B cell (primary cell): Measurements from ENCODE around the gene EFNA5. TPM values are rescaled to one million over a fixed set of nuclear protein-coding genes. Genes with fewer than 3 reads are reported as not detected.

Experiments
- ATAC-seq: fragments of 200-7000 bp; cut with Tn5 transposase; one replicate; pipeline ENCODE4 v1.10.0; 2021; ENCODE audit warnings: low read depth, mild to moderate bottlenecking, moderate number of reproducible peaks, moderate library complexity
- CTCF ChIA-PET: fragments of 350-600 bp; sonication (Branson Sonifier 250); formaldehyde crosslinking; loops from one replicate; lab custom pipeline; 2021; ENCODE audit warnings: antibody characterized with exemption, inconsistent platforms; lab: Charles Lee
- POLR2A ChIA-PET: fragments of 350-600 bp; sonication (Branson Sonifier 250); formaldehyde crosslinking; loops from one replicate; lab custom pipeline; 2021; ENCODE audit warnings: antibody characterized with exemption; lab: Charles Lee
- DNase-seq: peaks from one replicate; pipeline ENCODE4 v3.0.0; 2013
- H2AFZ ChIP-seq: 2 replicates; pipeline ENCODE4 v1.6.1; 2012; ENCODE audit warnings: mild to moderate bottlenecking, low read depth, low read length; ENCODE audit not compliant: insufficient read depth, poor library complexity, severe bottlenecking
- H3K27ac ChIP-seq, 2 donors: 1 replicate in 1 of 2; 2 replicates in 1 of 2; pipeline ENCODE4 v1.5.1; 2012 to 2013; ENCODE audit warnings: low read length in 2 of 2, mild to moderate bottlenecking in 2 of 2, moderate library complexity in 1 of 2
- H3K27me3 ChIP-seq, 4 experiments: fragments of 200-600 bp in 1 of 4; sonication (generic) in 1 of 4; replicated peaks in 1 of 4; 1 replicate in 2 of 4; 2 replicates in 2 of 4; pipeline versions ENCODE4 v1.6.1 to v1.7.0; 2013 to 2016; ENCODE audit warnings: low read length in 3 of 4, mild to moderate bottlenecking in 2 of 4, mixed read lengths in 1 of 4, moderate library complexity in 1 of 4; ENCODE audit not compliant: insufficient read depth in 4 of 4, control insufficient read depth in 3 of 4; ENCODE audit errors: control extremely low read depth in 1 of 4
- H3K36me3 ChIP-seq, 2 experiments: replicated peaks in 1 of 2; 1 replicate in 1 of 2; 2 replicates in 1 of 2; pipeline versions ENCODE4 v1.6.1 to v1.7.1; 2013; ENCODE audit warnings: low read length in 1 of 2; ENCODE audit not compliant: insufficient read depth in 2 of 2, control insufficient read depth in 1 of 2; ENCODE audit errors: control extremely low read depth in 1 of 2, extremely low read depth in 1 of 2
- H3K4me1 ChIP-seq, 2 donors: fragments of 200-600 bp in 1 of 2; sonication (generic) in 1 of 2; 1 replicate in 1 of 2; 2 replicates in 1 of 2; pipeline versions ENCODE4 v1.5.1 to v1.6.1; 2013 to 2017; ENCODE audit warnings: low read length in 2 of 2; ENCODE audit not compliant: control insufficient read depth in 2 of 2, insufficient read depth in 2 of 2
- H3K4me2 ChIP-seq: replicated peaks from 2 replicates; pipeline ENCODE3; 2012; ENCODE audit warnings: mild to moderate bottlenecking, low read depth, low read length; ENCODE audit not compliant: poor library complexity, severe bottlenecking
- H3K4me3 ChIP-seq, 5 experiments: fragments of 200-600 bp in 1 of 5; sonication (generic) in 1 of 5; 1 replicate in 3 of 5; 2 replicates in 2 of 5; pipeline versions ENCODE4 v1.5.1 to v1.7.0; 2011 to 2016; ENCODE audit warnings: low read length in 4 of 5, mild to moderate bottlenecking in 4 of 5, low read depth in 2 of 5, control low read depth in 1 of 5, moderate library complexity in 1 of 5; ENCODE audit not compliant: insufficient read depth in 1 of 5; ENCODE audit errors: control extremely low read depth in 1 of 5, extremely low read depth in 1 of 5
- H3K79me2 ChIP-seq: fragments of 200-600 bp; sonication (generic); one replicate; pipeline ENCODE4 v1.6.0; 2016; ENCODE audit warnings: low read length; ENCODE audit not compliant: control insufficient read depth, insufficient read depth
- H3K9ac ChIP-seq: fragments of 200-600 bp; sonication (generic); 2 replicates; pipeline ENCODE4 v1.6.1; 2017; ENCODE audit warnings: mild to moderate bottlenecking, low read length, moderate library complexity
- H3K9me3 ChIP-seq, 3 donors: one replicate each; pipeline versions ENCODE4 v1.6.1 to v1.7.1; 2013; ENCODE audit warnings: low read length in 2 of 3; ENCODE audit not compliant: control insufficient read depth in 2 of 3, insufficient read depth in 1 of 3; ENCODE audit errors: control extremely low read depth in 1 of 3
- H4K20me1 ChIP-seq: 2 replicates; pipeline ENCODE4 v1.6.0; 2012; ENCODE audit warnings: mild to moderate bottlenecking, low read length; ENCODE audit not compliant: insufficient read depth, control insufficient read depth, poor library complexity, severe bottlenecking
- H3K27ac Mint-ChIP-seq: one replicate; pipeline ENCODE4 v1.8.0; 2021; ENCODE audit warnings: mixed read lengths
- H3K27me3 Mint-ChIP-seq: one replicate; pipeline ENCODE4 v1.8.0; 2021; ENCODE audit warnings: mixed read lengths
- H3K4me1 Mint-ChIP-seq: one replicate; pipeline ENCODE4 v1.8.0; 2021; ENCODE audit warnings: mixed read lengths
- H3K4me3 Mint-ChIP-seq: one replicate; pipeline ENCODE4 v1.8.0; 2021; ENCODE audit warnings: mixed read lengths
- H3K9me3 Mint-ChIP-seq: one replicate; pipeline ENCODE4 v1.8.0; 2022; ENCODE audit warnings: mixed read lengths; ENCODE audit not compliant: insufficient read depth
- EZH2 ChIP-seq: IDR thresholded peaks from 2 replicates; pipeline ENCODE4 v1.6.1; 2012; ENCODE audit warnings: borderline replicate concordance, low read depth, mild to moderate bottlenecking, moderate library complexity, low read length; ENCODE audit not compliant: insufficient read depth, poor library complexity, severe bottlenecking
- WGBS: methylation state at CpG from one replicate; pipeline ENCODE4 v1.1.5; 2013; ENCODE audit warnings: missing lambda C conversion rate; ENCODE audit not compliant: insufficient coverage; 5-methylcytosine and 5-hydroxymethylcytosine counted together
- intact Hi-C: fragments of 100-400 bp; cut with micrococcal nuclease; formaldehyde crosslinking; loops from one replicate; pipeline ENCODE4 v1.10.0; 2022
- polyA plus RNA-seq: library from polyadenylated mRNA; depleted of rRNA; stranded (reverse); fragments of >200 nt; gene quantifications from 2 replicates; pipeline ENCODE4 v1.2.3, GENCODE V29; 2012
- total RNA-seq, 2 donors: library from RNA; stranded (reverse); fragments of 120-200 nt in 1 of 2; gene quantifications; 1 replicate in 1 of 2; 2 replicates in 1 of 2; pipeline versions ENCODE4 v1.2.3 to v1.2.4, GENCODE V29; 2013 to 2022
- TF ChIP-seq, protein P1 (sequence below): fragments of 200-600 bp; IDR thresholded peaks from one replicate; pipeline ENCODE4 v1.8.0; 2022; ENCODE audit warnings: antibody characterized with exemption, mild to moderate bottlenecking

EFNA5 gene
- total and polyA plus RNA-seq, 2 donors (not counting 1 experiment from before 2014, with no cell fraction given): not detected

GRCh38 chr5:107618242-107618641 is 52.5 kb downstream of the EFNA5 start:
- Mint-ChIP-seq H3K9me3 (no peaks in the 10 kb centered on the region), H3K4me1 (no peaks in the 10 kb centered on the region), H3K27me3 (no peaks in the 10 kb centered on the region), H3K27ac (no peak overlapping the region), H3K4me3 (no peak overlapping the region)
- whole genome bisulfite sequencing: no CpG with 5 or more reads among the region's 3 CpGs
- no peak overlapping the region for H3K9ac ChIP-seq
- no peaks in the 10 kb centered on the region for H4K20me1 ChIP-seq
- POLR2A ChIA-PET: no interaction called here
- ATAC-seq (no peak), DNase-seq (no peak)
- no peaks in the 10 kb centered on the region for H3K79me2 ChIP-seq
- H3K4me1 ChIP-seq: no peaks in the 10 kb centered on the region
- H3K27me3 ChIP-seq: no peaks in the 10 kb centered on the region
- intact Hi-C loops: no loop called here
- H3K9me3 ChIP-seq: no peaks in the 10 kb centered on the region
- H3K27ac ChIP-seq: no peak overlapping the region
- H3K4me3 ChIP-seq: no peak overlapping the region
- CTCF ChIA-PET: no interaction called here
- H3K36me3 ChIP-seq: no peaks in the 10 kb centered on the region
- no peak overlapping the region for H2AFZ ChIP-seq
- TF ChIP-seq, protein P1, sequence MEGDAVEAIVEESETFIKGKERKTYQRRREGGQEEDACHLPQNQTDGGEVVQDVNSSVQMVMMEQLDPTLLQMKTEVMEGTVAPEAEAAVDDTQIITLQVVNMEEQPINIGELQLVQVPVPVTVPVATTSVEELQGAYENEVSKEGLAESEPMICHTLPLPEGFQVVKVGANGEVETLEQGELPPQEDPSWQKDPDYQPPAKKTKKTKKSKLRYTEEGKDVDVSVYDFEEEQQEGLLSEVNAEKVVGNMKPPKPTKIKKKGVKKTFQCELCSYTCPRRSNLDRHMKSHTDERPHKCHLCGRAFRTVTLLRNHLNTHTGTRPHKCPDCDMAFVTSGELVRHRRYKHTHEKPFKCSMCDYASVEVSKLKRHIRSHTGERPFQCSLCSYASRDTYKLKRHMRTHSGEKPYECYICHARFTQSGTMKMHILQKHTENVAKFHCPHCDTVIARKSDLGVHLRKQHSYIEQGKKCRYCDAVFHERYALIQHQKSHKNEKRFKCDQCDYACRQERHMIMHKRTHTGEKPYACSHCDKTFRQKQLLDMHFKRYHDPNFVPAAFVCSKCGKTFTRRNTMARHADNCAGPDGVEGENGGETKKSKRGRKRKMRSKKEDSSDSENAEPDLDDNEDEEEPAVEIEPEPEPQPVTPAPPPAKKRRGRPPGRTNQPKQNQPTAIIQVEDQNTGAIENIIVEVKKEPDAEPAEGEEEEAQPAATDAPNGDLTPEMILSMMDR: no peak
- no peak for TF ChIP-seq EZH2
- H3K4me2 ChIP-seq: no peak overlapping the region

DNA sequence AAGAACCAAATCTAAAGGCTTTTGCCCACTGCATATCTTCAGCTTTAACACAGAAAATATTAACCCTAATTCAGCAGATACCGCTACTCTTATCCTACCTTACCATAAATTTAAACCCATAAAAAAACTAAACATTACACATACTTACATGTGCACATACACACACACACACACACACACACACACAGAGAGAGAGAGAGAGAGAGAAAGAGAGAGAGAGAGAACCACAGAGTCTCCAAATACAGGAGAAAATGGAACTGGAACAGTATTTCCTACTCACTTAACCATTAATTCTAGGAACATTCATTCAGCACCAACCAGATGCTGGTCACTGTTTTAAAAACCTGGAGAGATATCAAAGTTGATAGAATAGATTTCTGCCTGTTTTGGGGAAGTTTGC is 53.7 kb downstream of the EFNA5 start:
- no peak for ATAC-seq

More for the DNA sequence above, 53.7 kb downstream of the EFNA5 start:
- Mint-ChIP-seq H3K9me3 (no peaks in the 10 kb centered on the region), H3K27ac (no peak overlapping the region), H3K4me1 (no peaks in the 10 kb centered on the region), H3K27me3 (no peaks in the 10 kb centered on the region), H3K4me3 (no peak overlapping the region)
- Histone ChIP-seq H3K4me1 (no peaks in the 10 kb centered on the region), H3K79me2 (no peaks in the 10 kb centered on the region), H3K9me3 (no peaks in the 10 kb centered on the region), H3K4me3 (no peak overlapping the region), H3K27me3 (no peaks in the 10 kb centered on the region), H2AFZ (no peak overlapping the region), H3K9ac (no peak overlapping the region), H3K36me3 (no peaks in the 10 kb centered on the region), H4K20me1 (no peaks in the 10 kb centered on the region), H3K27ac (no peak overlapping the region), H3K4me2 (no peak overlapping the region)
- intact Hi-C loops: no loop called here
- CTCF ChIA-PET: no interaction called here
- POLR2A ChIA-PET: no interaction called here
- DNase-seq: no peak
- 100% methylated on average over 1 of the region's 1 CpG for WGBS
- TF ChIP-seq, protein P1: no peak
- TF ChIP-seq EZH2: no peak
